GM06990 (cell line): ENCODE results near the gene KATNIP.

Experiments
- DNase-seq: peaks from one replicate; pipeline ENCODE4 v3.0.0-alpha.2; 2011; ENCODE audit not compliant: insufficient read length; ENCODE audit errors: extremely low read depth
- H3K27me3 ChIP-seq: replicated peaks from 2 replicates; pipeline ENCODE4 v1.6.0; 2011; ENCODE audit warnings: low read length; ENCODE audit not compliant: control insufficient read depth, insufficient read depth
- H3K36me3 ChIP-seq: 2 replicates; pipeline ENCODE4 v1.5.1; 2011; ENCODE audit warnings: low read length; ENCODE audit not compliant: control insufficient read depth, insufficient read depth
- H3K4me3 ChIP-seq: replicated peaks from 2 replicates; pipeline ENCODE4 v1.5.1; 2011; ENCODE audit warnings: low read depth, mild to moderate bottlenecking, control low read depth, low read length
- CTCF ChIP-seq: IDR thresholded peaks from 2 replicates; pipeline ENCODE4 v1.5.1; 2011; ENCODE audit warnings: low read length, control low read depth, mild to moderate bottlenecking, inconsistent platforms; ENCODE audit not compliant: insufficient read depth, poor library complexity, severe bottlenecking

Gene KATNIP

GRCh38 chr16:27529962-27530361, 20.0 kb upstream of the KATNIP start:
- Histone ChIP-seq H3K27me3 (no peaks in the 10 kb centered on the region), H3K4me3 (no peak overlapping the region), H3K36me3 (peaks cover 24% of the 10 kb centered on the region)
- DNase-seq, result no peak
- no peak for TF ChIP-seq CTCF

GRCh38 chr16:27531186-27531585, 18.8 kb upstream of the KATNIP start:
- H3K36me3 ChIP-seq, result peaks cover 21% of the 10 kb centered on the region
- H3K27me3 ChIP-seq, result no peaks in the 10 kb centered on the region
- no peak overlapping the region for H3K4me3 ChIP-seq
- no peak for TF ChIP-seq CTCF
- no peak for DNase-seq

GRCh38 chr16:27531826-27532800, 17.8 kb upstream of the KATNIP start:
- Histone ChIP-seq H3K4me3 (no peak overlapping the region), H3K36me3 (peaks cover 23% of the 10 kb centered on the region), H3K27me3 (no peaks in the 10 kb centered on the region)
- no peak for TF ChIP-seq CTCF
- DNase-seq, result no peak

DNA sequence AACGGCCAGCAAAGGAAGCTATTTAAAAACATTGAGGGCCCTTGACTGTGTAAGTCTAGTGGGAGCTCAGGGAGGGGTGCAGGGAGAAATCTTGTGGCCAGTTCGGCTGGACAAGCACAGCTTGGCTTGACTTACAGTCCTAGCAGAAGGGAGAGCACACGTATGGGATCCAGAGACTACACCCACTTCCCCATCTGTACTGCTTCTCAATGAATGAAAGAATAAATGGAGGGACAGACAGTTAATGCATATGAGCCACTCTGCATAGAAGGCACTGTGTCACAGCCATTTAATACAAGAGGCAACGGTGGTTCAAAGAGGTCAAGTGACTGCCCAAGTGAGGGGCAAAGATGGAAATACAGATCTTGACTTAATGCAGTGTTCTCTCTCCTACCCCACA, 15.7 kb upstream of the KATNIP start:
- no peak for TF ChIP-seq CTCF
- no peaks in the 10 kb centered on the region for H3K27me3 ChIP-seq
- no peak overlapping the region for H3K4me3 ChIP-seq
- peaks cover 25% of the 10 kb centered on the region for H3K36me3 ChIP-seq
- DNase-seq, result no peak

GRCh38 chr16:27538528-27538927, 11.4 kb upstream of the KATNIP start:
- peaks cover 19% of the 10 kb centered on the region for H3K36me3 ChIP-seq
- DNase-seq, result no peak
- H3K4me3 ChIP-seq, result no peak overlapping the region
- H3K27me3 ChIP-seq, result no peaks in the 10 kb centered on the region
- no peak for TF ChIP-seq CTCF
